Measurements from ENCODE around the gene MTRF1L. TPM values are rescaled to one million over a fixed set of nuclear protein-coding genes. Genes with fewer than 3 reads are reported as not detected.

Gene MTRF1L
- total and polyA plus RNA-seq, 2 donors (not counting 1 experiment from before 2014, with no cell fraction given), result 15.7 to 17.8 TPM

GRCh38 chr6:153023977-153024708, 21.6 kb upstream of the MTRF1L start:
- H3K9ac ChIP-seq (ENCODE audit: insufficient read depth, low read length), result no peak overlapping the region
- no peaks in the 10 kb centered on the region for H3K4me1 ChIP-seq (ENCODE audit: control insufficient read depth, extremely low read depth, insufficient read depth, low read length)
- peak; percentile 38 to 66 for DNase-seq (ENCODE audit: low read depth in 2 of 2)
- no peak overlapping the region for H3K4me2 ChIP-seq (ENCODE audit: extremely low read depth, insufficient read depth, low read length)
- no peaks in the 10 kb centered on the region for H3K36me3 ChIP-seq (ENCODE audit: control insufficient read depth, insufficient read depth, low read length)
- no peak overlapping the region for H3K27ac ChIP-seq (ENCODE audit: insufficient read depth, low read length)
- no peaks in the 10 kb centered on the region for H3K9me3 ChIP-seq (ENCODE audit: control insufficient read depth, insufficient read depth, low read depth, low read length)
- no peaks in the 10 kb centered on the region for H4K20me1 ChIP-seq (ENCODE audit: control insufficient read depth, extremely low read depth, insufficient read depth, low read length)
- H3K27me3 ChIP-seq (ENCODE audit: control insufficient read depth, insufficient read depth, low read length), result no peaks in the 10 kb centered on the region
- no peak overlapping the region for H2AFZ ChIP-seq (ENCODE audit: low read length)
- H3K4me3 ChIP-seq (replicated peaks in 1 of 4; ENCODE audit: control extremely low read depth in 1 of 4, insufficient read depth in 1 of 4, low read depth in 3 of 4, low read length in 4 of 4), result no peak overlapping the region
- no peaks in the 10 kb centered on the region for H3K79me2 ChIP-seq (ENCODE audit: control insufficient read depth, insufficient read depth, low read length)
- TF ChIP-seq, protein P1, sequence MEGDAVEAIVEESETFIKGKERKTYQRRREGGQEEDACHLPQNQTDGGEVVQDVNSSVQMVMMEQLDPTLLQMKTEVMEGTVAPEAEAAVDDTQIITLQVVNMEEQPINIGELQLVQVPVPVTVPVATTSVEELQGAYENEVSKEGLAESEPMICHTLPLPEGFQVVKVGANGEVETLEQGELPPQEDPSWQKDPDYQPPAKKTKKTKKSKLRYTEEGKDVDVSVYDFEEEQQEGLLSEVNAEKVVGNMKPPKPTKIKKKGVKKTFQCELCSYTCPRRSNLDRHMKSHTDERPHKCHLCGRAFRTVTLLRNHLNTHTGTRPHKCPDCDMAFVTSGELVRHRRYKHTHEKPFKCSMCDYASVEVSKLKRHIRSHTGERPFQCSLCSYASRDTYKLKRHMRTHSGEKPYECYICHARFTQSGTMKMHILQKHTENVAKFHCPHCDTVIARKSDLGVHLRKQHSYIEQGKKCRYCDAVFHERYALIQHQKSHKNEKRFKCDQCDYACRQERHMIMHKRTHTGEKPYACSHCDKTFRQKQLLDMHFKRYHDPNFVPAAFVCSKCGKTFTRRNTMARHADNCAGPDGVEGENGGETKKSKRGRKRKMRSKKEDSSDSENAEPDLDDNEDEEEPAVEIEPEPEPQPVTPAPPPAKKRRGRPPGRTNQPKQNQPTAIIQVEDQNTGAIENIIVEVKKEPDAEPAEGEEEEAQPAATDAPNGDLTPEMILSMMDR (conservative IDR thresholded peaks at IDR 0.05 in 1 of 2, IDR thresholded peaks at IDR 0.05 in 1 of 2; ENCODE audit: low read depth in 1 of 2, low read length in 2 of 2), result peak; percentile 75 to 78
- no peak for TF ChIP-seq EZH2 (IDR thresholded peaks at IDR 0.05; ENCODE audit: low read length, missing control alignments)

DNA sequence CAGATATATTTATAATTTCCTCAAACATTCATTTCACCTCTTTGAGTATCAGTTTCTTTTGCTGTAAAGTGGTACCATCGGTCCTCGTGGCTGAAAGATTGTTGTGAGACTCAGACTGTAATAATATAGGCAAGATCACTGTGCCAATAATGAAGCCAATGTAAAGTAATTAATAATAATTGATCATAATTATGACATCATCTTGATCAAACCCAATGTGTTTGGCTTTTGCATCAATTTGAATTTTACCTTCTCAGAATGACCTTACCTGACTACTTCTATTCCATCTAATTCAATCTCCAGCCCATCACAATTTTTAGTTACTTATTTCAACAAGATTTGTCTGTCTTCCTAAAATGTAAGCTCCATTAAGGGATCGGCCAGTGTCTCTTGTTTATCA, 15.8 kb upstream of the MTRF1L start:
- TF ChIP-seq EZH2 (IDR thresholded peaks at IDR 0.05; ENCODE audit: low read length, missing control alignments), result no peak
- TF ChIP-seq, protein P1 (conservative IDR thresholded peaks at IDR 0.05 in 1 of 2, IDR thresholded peaks at IDR 0.05 in 1 of 2; ENCODE audit: low read depth in 1 of 2, low read length in 2 of 2), result no peak

GRCh38 chr6:153016846-153017245, 14.3 kb upstream of the MTRF1L start:
- H3K79me2 ChIP-seq (ENCODE audit: control insufficient read depth, insufficient read depth, low read length), result no peaks in the 10 kb centered on the region
- H3K4me1 ChIP-seq (ENCODE audit: control insufficient read depth, extremely low read depth, insufficient read depth, low read length), result no peaks in the 10 kb centered on the region
- H3K9me3 ChIP-seq (ENCODE audit: control insufficient read depth, insufficient read depth, low read depth, low read length), result no peaks in the 10 kb centered on the region
- H4K20me1 ChIP-seq (ENCODE audit: control insufficient read depth, extremely low read depth, insufficient read depth, low read length), result no peaks in the 10 kb centered on the region
- H3K36me3 ChIP-seq (ENCODE audit: control insufficient read depth, insufficient read depth, low read length), result no peaks in the 10 kb centered on the region
- H3K4me2 ChIP-seq (ENCODE audit: extremely low read depth, insufficient read depth, low read length), result no peak overlapping the region
- H3K27ac ChIP-seq (ENCODE audit: insufficient read depth, low read length), result no peak overlapping the region
- DNase-seq (ENCODE audit: low read depth in 2 of 2), result no peak
- no peak overlapping the region for H3K4me3 ChIP-seq (replicated peaks in 1 of 4; ENCODE audit: control extremely low read depth in 1 of 4, insufficient read depth in 1 of 4, low read depth in 3 of 4, low read length in 4 of 4)
- H3K9ac ChIP-seq (ENCODE audit: insufficient read depth, low read length), result no peak overlapping the region
- TF ChIP-seq, protein P1 (conservative IDR thresholded peaks at IDR 0.05 in 1 of 2, IDR thresholded peaks at IDR 0.05 in 1 of 2; ENCODE audit: low read depth in 1 of 2, low read length in 2 of 2), result no peak
- TF ChIP-seq EZH2 (IDR thresholded peaks at IDR 0.05; ENCODE audit: low read length, missing control alignments), result no peak
- H2AFZ ChIP-seq (ENCODE audit: low read length), result no peak overlapping the region
- no peaks in the 10 kb centered on the region for H3K27me3 ChIP-seq (ENCODE audit: control insufficient read depth, insufficient read depth, low read length)

More for the DNA sequence above, 15.8 kb upstream of the MTRF1L start:
- H3K4me2 ChIP-seq (ENCODE audit: extremely low read depth, insufficient read depth, low read length), result no peak overlapping the region
- no peaks in the 10 kb centered on the region for H3K9me3 ChIP-seq (ENCODE audit: control insufficient read depth, insufficient read depth, low read depth, low read length)
- H3K9ac ChIP-seq (ENCODE audit: insufficient read depth, low read length), result no peak overlapping the region
- no peaks in the 10 kb centered on the region for H3K36me3 ChIP-seq (ENCODE audit: control insufficient read depth, insufficient read depth, low read length)
- no peaks in the 10 kb centered on the region for H3K27me3 ChIP-seq (ENCODE audit: control insufficient read depth, insufficient read depth, low read length)
- H3K4me3 ChIP-seq (replicated peaks in 1 of 4; ENCODE audit: control extremely low read depth in 1 of 4, insufficient read depth in 1 of 4, low read depth in 3 of 4, low read length in 4 of 4), result no peak overlapping the region
- no peaks in the 10 kb centered on the region for H3K79me2 ChIP-seq (ENCODE audit: control insufficient read depth, insufficient read depth, low read length)
- H3K4me1 ChIP-seq (ENCODE audit: control insufficient read depth, extremely low read depth, insufficient read depth, low read length), result no peaks in the 10 kb centered on the region
- no peaks in the 10 kb centered on the region for H4K20me1 ChIP-seq (ENCODE audit: control insufficient read depth, extremely low read depth, insufficient read depth, low read length)
- H3K27ac ChIP-seq (ENCODE audit: insufficient read depth, low read length), result no peak overlapping the region
- no peak overlapping the region for H2AFZ ChIP-seq (ENCODE audit: low read length)
- no peak for DNase-seq (ENCODE audit: low read depth in 2 of 2)
